WTC11 (cell line): ENCODE results near the gene IFI27. TPM values are rescaled to one million over a fixed set of nuclear protein-coding genes. Genes with fewer than 3 reads are reported as not detected.

Experiments
- ATAC-seq: fragments of 200-7000 bp; cut with Tn5 transposase; 2 replicates; pipeline ENCODE4 v1.10.0; 2021; ENCODE audit warnings: mild to moderate bottlenecking, moderate library complexity
- CTCF ChIA-PET: fragments of 300-600 bp; sonication (Branson Sonifier 250); formaldehyde crosslinking; loops from one replicate; lab custom pipeline; 2021; ENCODE audit warnings: antibody characterized with exemption; lab: Charles Lee
- POLR2A ChIA-PET: fragments of 350-600 bp; sonication (Branson Sonifier 250); formaldehyde crosslinking; loops from one replicate; lab custom pipeline; 2021; ENCODE audit warnings: antibody characterized with exemption; lab: Charles Lee
- DNase-seq: peaks from one replicate; pipeline ENCODE4 v3.0.0; 2021; ENCODE audit warnings: low spot score
- H3K27ac Mint-ChIP-seq: 2 replicates; pipeline ENCODE4 v1.8.0; 2021; ENCODE audit warnings: mixed read lengths
- H3K27me3 Mint-ChIP-seq: 2 replicates; pipeline ENCODE4 v1.8.0; 2021; ENCODE audit warnings: low read depth, mild to moderate bottlenecking, moderate library complexity, mixed read lengths
- H3K36me3 Mint-ChIP-seq: 2 replicates; pipeline ENCODE4 v1.8.0; 2021; ENCODE audit warnings: mixed read lengths
- H3K4me1 Mint-ChIP-seq: 2 replicates; pipeline ENCODE4 v1.8.0; 2022; ENCODE audit warnings: mixed read lengths
- H3K4me3 Mint-ChIP-seq: 2 replicates; pipeline ENCODE4 v1.8.0; 2021; ENCODE audit warnings: mild to moderate bottlenecking, moderate library complexity, mixed read lengths
- H3K9me3 Mint-ChIP-seq: 2 replicates; pipeline ENCODE4 v1.8.0; 2021; ENCODE audit warnings: mixed read lengths
- ARID4B ChIP-seq: sonication (generic); formaldehyde crosslinking; IDR thresholded peaks from 2 replicates; pipeline ENCODE4 v1.8.0; 2023; ENCODE audit warnings: missing genetic modification reagents, mild to moderate bottlenecking, borderline replicate concordance
- ATF1 ChIP-seq: sonication (generic); formaldehyde crosslinking; IDR thresholded peaks from 2 replicates; pipeline ENCODE4 v1.8.1; 2023; ENCODE audit warnings: mild to moderate bottlenecking, moderate library complexity, missing genetic modification reagents
- CDX4 ChIP-seq: fragments of 250-450 bp; sonication (Bioruptor Pico); IDR thresholded peaks from 2 replicates; pipeline ENCODE4 v1.9.0; 2021; ENCODE audit warnings: moderate library complexity, mild to moderate bottlenecking, inconsistent platforms, borderline replicate concordance
- EMX1 ChIP-seq: fragments of 250-450 bp; sonication (Bioruptor Pico); IDR thresholded peaks from 2 replicates; pipeline ENCODE4 v1.8.0; 2021; ENCODE audit warnings: mild to moderate bottlenecking
- ESRRA ChIP-seq: sonication (generic); formaldehyde crosslinking; IDR thresholded peaks from 2 replicates; pipeline ENCODE4 v1.8.1; 2022; ENCODE audit warnings: mild to moderate bottlenecking, missing genetic modification reagents, borderline replicate concordance
- FOXP1 ChIP-seq: sonication (generic); formaldehyde crosslinking; IDR thresholded peaks from 2 replicates; pipeline ENCODE4 v1.8.0; 2022; ENCODE audit warnings: missing genetic modification reagents, mild to moderate bottlenecking, moderate library complexity, borderline replicate concordance
- GABPB1 ChIP-seq: sonication (generic); formaldehyde crosslinking; IDR thresholded peaks from 2 replicates; pipeline ENCODE4 v1.8.1; 2023; ENCODE audit warnings: mild to moderate bottlenecking, missing genetic modification reagents
- IRF2 ChIP-seq: sonication (generic); formaldehyde crosslinking; IDR thresholded peaks from 2 replicates; pipeline ENCODE4 v1.8.0; 2022; ENCODE audit warnings: low read depth, missing genetic modification reagents, borderline replicate concordance
- KAT7 ChIP-seq: sonication (generic); formaldehyde crosslinking; IDR thresholded peaks from 2 replicates; pipeline ENCODE4 v1.8.1; 2023; ENCODE audit warnings: missing genetic modification reagents, mild to moderate bottlenecking, borderline replicate concordance
- PREB ChIP-seq: sonication (generic); formaldehyde crosslinking; IDR thresholded peaks from 2 replicates; pipeline ENCODE4 v1.8.1; 2022; ENCODE audit warnings: mild to moderate bottlenecking, missing genetic modification reagents, moderate library complexity, borderline replicate concordance
- RELA ChIP-seq: sonication (generic); formaldehyde crosslinking; IDR thresholded peaks from 2 replicates; pipeline ENCODE4 v1.8.1; 2022; ENCODE audit warnings: missing genetic modification reagents, mild to moderate bottlenecking, borderline replicate concordance
- TEAD1 ChIP-seq: sonication (generic); formaldehyde crosslinking; IDR thresholded peaks from 2 replicates; pipeline ENCODE4 v1.8.0; 2022; ENCODE audit warnings: mild to moderate bottlenecking, missing genetic modification reagents
- USF1 ChIP-seq: sonication (generic); formaldehyde crosslinking; IDR thresholded peaks from 2 replicates; pipeline ENCODE4 v1.8.0; 2022; ENCODE audit warnings: mild to moderate bottlenecking, missing genetic modification reagents
- ZNF121 ChIP-seq: sonication (generic); formaldehyde crosslinking; IDR thresholded peaks from 2 replicates; pipeline ENCODE4 v1.8.0; 2023; ENCODE audit warnings: missing genetic modification reagents
- ZNF281 ChIP-seq: sonication (generic); formaldehyde crosslinking; IDR thresholded peaks from 2 replicates; pipeline ENCODE4 v1.8.0; 2023; ENCODE audit warnings: mild to moderate bottlenecking, missing genetic modification reagents
- ZNF423 ChIP-seq: fragments of 250-450 bp; sonication (Bioruptor Pico); IDR thresholded peaks from 2 replicates; pipeline ENCODE4 v2.1.2; 2022; ENCODE audit warnings: mild to moderate bottlenecking, moderate library complexity
- total RNA-seq: library from RNA; stranded (reverse); gene quantifications from 3 replicates; pipeline ENCODE4 v1.2.3, GENCODE V29; 2021
- TF ChIP-seq, protein P1 (sequence below): sonication (generic); formaldehyde crosslinking; IDR thresholded peaks from 2 replicates; pipeline ENCODE4 v1.8.1; 2023; ENCODE audit warnings: mild to moderate bottlenecking, missing genetic modification reagents, moderate library complexity
- TF ChIP-seq, protein P2 (sequence below): sonication (generic); formaldehyde crosslinking; IDR thresholded peaks from 2 replicates; pipeline ENCODE4 v1.8.0; 2023; ENCODE audit warnings: missing genetic modification reagents

The IFI27 gene
- total RNA-seq, 1 experiment from 2014 or later = 1.8 TPM

DNA sequence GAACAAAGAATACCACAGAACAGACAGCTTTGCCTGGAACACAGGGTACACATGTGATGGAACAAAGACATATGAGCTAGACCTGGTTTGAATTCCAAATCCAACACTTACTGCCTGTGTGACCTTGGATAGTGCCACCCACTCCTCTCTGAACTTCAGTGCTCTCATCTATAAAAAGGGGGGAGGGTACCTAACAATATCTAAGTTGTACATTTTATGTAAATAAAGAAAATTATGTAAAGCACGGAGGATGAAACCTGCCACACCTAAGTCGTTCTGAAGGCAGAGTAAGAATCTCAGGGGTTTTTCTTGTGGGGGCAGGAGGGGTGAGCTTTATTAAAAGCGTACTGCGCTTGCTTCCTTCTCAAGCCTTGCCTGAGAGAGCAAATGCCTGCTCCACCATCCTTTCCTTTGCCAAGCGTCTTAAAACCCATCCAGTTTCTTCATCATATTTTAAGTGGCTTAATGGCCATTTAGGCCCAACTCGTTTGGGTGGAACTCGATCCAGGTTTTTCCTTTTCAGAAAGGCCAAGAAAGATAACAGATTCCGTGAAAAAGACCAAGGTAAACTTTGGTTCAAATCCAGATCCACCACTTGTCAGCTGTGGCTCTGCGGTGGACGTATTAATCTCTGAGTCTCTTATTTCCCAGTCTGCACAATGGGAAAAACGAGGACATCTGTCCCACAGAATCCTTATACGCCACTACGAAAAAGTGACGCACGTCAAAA lies 30.5 kb upstream of the IFI27 start (continued):
- TF ChIP-seq PREB (CRISPR knock-in tag) (no peak), USF1 (CRISPR knock-in tag) (no peak), ESRRA (CRISPR knock-in tag) (no peak), ZNF281 (no peak), GABPB1 (CRISPR knock-in tag) (no peak)
- TF ChIP-seq, protein P1, sequence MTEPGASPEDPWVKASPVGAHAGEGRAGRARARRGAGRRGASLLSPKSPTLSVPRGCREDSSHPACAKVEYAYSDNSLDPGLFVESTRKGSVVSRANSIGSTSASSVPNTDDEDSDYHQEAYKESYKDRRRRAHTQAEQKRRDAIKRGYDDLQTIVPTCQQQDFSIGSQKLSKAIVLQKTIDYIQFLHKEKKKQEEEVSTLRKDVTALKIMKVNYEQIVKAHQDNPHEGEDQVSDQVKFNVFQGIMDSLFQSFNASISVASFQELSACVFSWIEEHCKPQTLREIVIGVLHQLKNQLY (CRISPR knock-in tag) = no peak

GRCh38 chr14:94080621-94081385 lies 29.7 kb upstream of the IFI27 start, which contains the start of the genes DDX24 and IFI27L1:
Gene DDX24 (minus strand): TSS chr14:94081202. CDS start chr14:94079742, 1,460 bp downstream.
Gene IFI27L1 (plus strand): TSS chr14:94081310. CDS start chr14:94096938, 15,628 bp downstream.
- Mint-ChIP-seq H3K9me3 (peaks cover 2% of the 10 kb centered on the region), H3K27me3 (no peaks in the 10 kb centered on the region), H3K27ac (peak within 1 kb of the TSS; percentile 93), H3K36me3 (peaks cover 23% of the 10 kb centered on the region), H3K4me1 (peaks cover 29% of the 10 kb centered on the region), H3K4me3 (peak within 1 kb of the TSS; percentile 100)
- ATAC-seq = peak; percentile 99
- peak; percentile 96 for DNase-seq
- CTCF ChIA-PET = interaction anchor here (0.8 to 2.8 kb wide), 13 partner anchors 15 to 406 kb away, joined by 3 to 20 read pairs (median 3); no protein-coding TSS in a partner anchor
- POLR2A ChIA-PET = interaction anchor here (1.1 to 1.4 kb wide), 5 partner anchors 13 to 51 kb away, joined by 3 to 5 read pairs (median 4); partner anchors contain the start of gene IFI27L2
- TF ChIP-seq KAT7 (CRISPR knock-in tag) = 0 out of 2 replicates have a peak, but pooled peaks have one; percentile 51
- TF ChIP-seq EMX1 (CRISPR knock-in tag) = no peak
- no peak for TF ChIP-seq CDX4 (CRISPR knock-in tag)
- no peak for TF ChIP-seq ESRRA (CRISPR knock-in tag)
- peak; percentile 76; the same call in 1 of the 2 replicates for TF ChIP-seq FOXP1 (CRISPR knock-in tag)
- 0 out of 2 replicates have a peak, but pooled peaks have one; percentile 2 for TF ChIP-seq ZNF121
- TF ChIP-seq ZNF423 = no peak
- no peak for TF ChIP-seq IRF2 (CRISPR knock-in tag)
- peak; percentile 63 for TF ChIP-seq ARID4B (CRISPR knock-in tag)
- 0 out of 2 replicates have a peak, but pooled peaks have one; percentile 23 for TF ChIP-seq PREB (CRISPR knock-in tag)
- peak; percentile 61; the same call in 1 of the 2 replicates for TF ChIP-seq ATF1 (CRISPR knock-in tag)
- TF ChIP-seq RELA = peak; percentile 53; the same call in 1 of the 2 replicates
- TF ChIP-seq TEAD1 (CRISPR knock-in tag) = 0 out of 2 replicates have a peak, but pooled peaks have one; percentile 21
- TF ChIP-seq, protein P2, sequence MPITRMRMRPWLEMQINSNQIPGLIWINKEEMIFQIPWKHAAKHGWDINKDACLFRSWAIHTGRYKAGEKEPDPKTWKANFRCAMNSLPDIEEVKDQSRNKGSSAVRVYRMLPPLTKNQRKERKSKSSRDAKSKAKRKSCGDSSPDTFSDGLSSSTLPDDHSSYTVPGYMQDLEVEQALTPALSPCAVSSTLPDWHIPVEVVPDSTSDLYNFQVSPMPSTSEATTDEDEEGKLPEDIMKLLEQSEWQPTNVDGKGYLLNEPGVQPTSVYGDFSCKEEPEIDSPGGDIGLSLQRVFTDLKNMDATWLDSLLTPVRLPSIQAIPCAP (CRISPR knock-in tag) = peak; percentile 72; the same call in 1 of the 2 replicates
